HTERT RPE-1 (cell line): Measurements from ENCODE around the gene LIX1.
"Not testable (repeated sequence)": the region's sequence is repeated elsewhere in the genome, so short reads cannot be mapped to it uniquely, and the experiment has no call there.

Experiments
- in situ Hi-C: fragments of 300-500 bp; cut with MboI; formaldehyde crosslinking; loops from 4 replicates; pipeline ENCODE4 v1.14.3; 2020; ENCODE audit warnings: low sequenced_read_pairs

LIX1 gene

GRCh38 chr5:97142521-97143254 lies at the start of gene LIX1:
TSS of gene LIX1 (minus strand) at chr5:97142611. CDS start at chr5:97142576, 35 bp downstream.
- in situ Hi-C loops = no loop called here

- in situ Hi-C loops = no loop called here
Observed at GRCh38 chr5:97191893-97192292, 49.5 kb upstream of the LIX1 start.

GRCh38 chr5:97189523-97189922 lies 47.1 kb upstream of the LIX1 start:
- in situ Hi-C loops = not testable (repeated sequence)

- in situ Hi-C loops = no loop called here
Observed at GRCh38 chr5:97183930-97184213, 41.5 kb upstream of the LIX1 start.

- in situ Hi-C loops = no loop called here
Observed at GRCh38 chr5:97183100-97183929, 40.9 kb upstream of the LIX1 start, which contains the start of gene RIOK2. TSS of gene RIOK2 (minus strand) at chr5:97183247. CDS start at chr5:97183191, 56 bp downstream.

- in situ Hi-C loops = no loop called here
Observed at GRCh38 chr5:97182571-97183099, 40.2 kb upstream of the LIX1 start.

- in situ Hi-C loops = no loop called here
Observed at GRCh38 chr5:97181856-97182545, 39.6 kb upstream of the LIX1 start.

GRCh38 chr5:97179457-97179856 lies 37.0 kb upstream of the LIX1 start:
- in situ Hi-C loops = not testable (repeated sequence)

- in situ Hi-C loops = no loop called here
Observed at GRCh38 chr5:97172227-97172626, 29.8 kb upstream of the LIX1 start.

- in situ Hi-C loops = no loop called here
Observed at GRCh38 chr5:97171703-97172102, 29.3 kb upstream of the LIX1 start.

GRCh38 chr5:97167435-97167834 lies 25.0 kb upstream of the LIX1 start:
- in situ Hi-C loops = no loop called here

- in situ Hi-C loops = no loop called here
Observed at GRCh38 chr5:97165726-97166125, 23.3 kb upstream of the LIX1 start.

GRCh38 chr5:97164846-97165245 lies 22.4 kb upstream of the LIX1 start:
- in situ Hi-C loops = no loop called here

- in situ Hi-C loops = no loop called here
Observed at GRCh38 chr5:97163790-97164285, 21.4 kb upstream of the LIX1 start.

- in situ Hi-C loops = no loop called here
Observed at GRCh38 chr5:97163360-97163764, 21.0 kb upstream of the LIX1 start.

GRCh38 chr5:97162045-97162444 lies 19.6 kb upstream of the LIX1 start:
- in situ Hi-C loops = no loop called here

GRCh38 chr5:97157689-97158088 lies 15.3 kb upstream of the LIX1 start:
- in situ Hi-C loops = no loop called here

- in situ Hi-C loops = no loop called here
Observed at GRCh38 chr5:97151370-97151769, 9.0 kb upstream of the LIX1 start.

GRCh38 chr5:97150401-97150800 lies 8.0 kb upstream of the LIX1 start:
- in situ Hi-C loops = no loop called here

GRCh38 chr5:97149709-97150108 lies 7.3 kb upstream of the LIX1 start:
- in situ Hi-C loops = no loop called here

GRCh38 chr5:97148288-97148687 lies 5.9 kb upstream of the LIX1 start:
- in situ Hi-C loops = no loop called here
